Measurements from ENCODE around the gene F2R. TPM values are rescaled to one million over a fixed set of nuclear protein-coding genes. Genes with fewer than 3 reads are reported as not detected.

Gene F2R
- total and polyA plus RNA-seq, 2 experiments from 2014 or later: 15.0 to 26.0 TPM

DNA sequence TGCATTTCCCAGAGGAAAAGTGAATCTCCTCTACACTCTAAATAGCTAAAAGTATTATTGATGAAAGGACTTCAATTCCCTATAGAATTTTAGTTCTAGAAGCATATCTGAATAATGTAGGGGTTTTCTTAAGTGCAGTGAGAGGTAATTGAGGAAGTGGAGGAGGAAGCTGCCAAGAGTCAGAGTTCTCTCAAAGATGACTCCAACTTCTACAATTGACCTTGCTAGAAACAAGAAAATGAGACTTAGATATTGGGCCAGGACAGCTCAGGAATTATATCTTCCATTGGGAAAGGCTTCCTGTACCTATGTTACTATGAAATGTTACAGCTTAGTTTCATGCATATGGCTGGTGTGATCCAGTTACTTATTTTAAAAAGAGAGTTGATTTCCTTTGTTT, 10.4 kb upstream of the F2R start:
- H3K4me3 ChIP-seq: no peak overlapping the region
- H3K27ac Mint-ChIP-seq: no peak overlapping the region
- peaks cover 13% of the 10 kb centered on the region; the same call in 2 of the 3 replicates for H3K36me3 Mint-ChIP-seq (ENCODE audit: low read depth)
- H3K27me3 Mint-ChIP-seq (ENCODE audit: insufficient read depth, low read depth, poor library complexity): peaks cover 2% of the 10 kb centered on the region
- H3K79me2 ChIP-seq (replicated peaks; ENCODE audit: insufficient read depth): no peaks in the 10 kb centered on the region
- no peaks in the 10 kb centered on the region for H3K9me3 Mint-ChIP-seq
- no peaks in the 10 kb centered on the region for H3K27me3 ChIP-seq (ENCODE audit: insufficient read depth)
- H3K4me3 Mint-ChIP-seq: no peak overlapping the region
- H3K4me1 ChIP-seq (ENCODE audit: insufficient read depth): no peaks in the 10 kb centered on the region
- H3K36me3 ChIP-seq (ENCODE audit: insufficient read depth): 0 out of 2 replicates have a peak, but pooled peaks cover 6% of the 10 kb centered on the region
- H3F3A ChIP-seq (replicated peaks; ENCODE audit: low read depth): no peaks in the 10 kb centered on the region
- H2AFZ ChIP-seq: no peak overlapping the region
- H3K4me2 ChIP-seq: no peak overlapping the region
- TF ChIP-seq ZNF331 (CRISPR knock-in tag; IDR thresholded peaks at IDR 0.05; ENCODE audit: low read depth): no peak
- TF ChIP-seq, protein P1, sequence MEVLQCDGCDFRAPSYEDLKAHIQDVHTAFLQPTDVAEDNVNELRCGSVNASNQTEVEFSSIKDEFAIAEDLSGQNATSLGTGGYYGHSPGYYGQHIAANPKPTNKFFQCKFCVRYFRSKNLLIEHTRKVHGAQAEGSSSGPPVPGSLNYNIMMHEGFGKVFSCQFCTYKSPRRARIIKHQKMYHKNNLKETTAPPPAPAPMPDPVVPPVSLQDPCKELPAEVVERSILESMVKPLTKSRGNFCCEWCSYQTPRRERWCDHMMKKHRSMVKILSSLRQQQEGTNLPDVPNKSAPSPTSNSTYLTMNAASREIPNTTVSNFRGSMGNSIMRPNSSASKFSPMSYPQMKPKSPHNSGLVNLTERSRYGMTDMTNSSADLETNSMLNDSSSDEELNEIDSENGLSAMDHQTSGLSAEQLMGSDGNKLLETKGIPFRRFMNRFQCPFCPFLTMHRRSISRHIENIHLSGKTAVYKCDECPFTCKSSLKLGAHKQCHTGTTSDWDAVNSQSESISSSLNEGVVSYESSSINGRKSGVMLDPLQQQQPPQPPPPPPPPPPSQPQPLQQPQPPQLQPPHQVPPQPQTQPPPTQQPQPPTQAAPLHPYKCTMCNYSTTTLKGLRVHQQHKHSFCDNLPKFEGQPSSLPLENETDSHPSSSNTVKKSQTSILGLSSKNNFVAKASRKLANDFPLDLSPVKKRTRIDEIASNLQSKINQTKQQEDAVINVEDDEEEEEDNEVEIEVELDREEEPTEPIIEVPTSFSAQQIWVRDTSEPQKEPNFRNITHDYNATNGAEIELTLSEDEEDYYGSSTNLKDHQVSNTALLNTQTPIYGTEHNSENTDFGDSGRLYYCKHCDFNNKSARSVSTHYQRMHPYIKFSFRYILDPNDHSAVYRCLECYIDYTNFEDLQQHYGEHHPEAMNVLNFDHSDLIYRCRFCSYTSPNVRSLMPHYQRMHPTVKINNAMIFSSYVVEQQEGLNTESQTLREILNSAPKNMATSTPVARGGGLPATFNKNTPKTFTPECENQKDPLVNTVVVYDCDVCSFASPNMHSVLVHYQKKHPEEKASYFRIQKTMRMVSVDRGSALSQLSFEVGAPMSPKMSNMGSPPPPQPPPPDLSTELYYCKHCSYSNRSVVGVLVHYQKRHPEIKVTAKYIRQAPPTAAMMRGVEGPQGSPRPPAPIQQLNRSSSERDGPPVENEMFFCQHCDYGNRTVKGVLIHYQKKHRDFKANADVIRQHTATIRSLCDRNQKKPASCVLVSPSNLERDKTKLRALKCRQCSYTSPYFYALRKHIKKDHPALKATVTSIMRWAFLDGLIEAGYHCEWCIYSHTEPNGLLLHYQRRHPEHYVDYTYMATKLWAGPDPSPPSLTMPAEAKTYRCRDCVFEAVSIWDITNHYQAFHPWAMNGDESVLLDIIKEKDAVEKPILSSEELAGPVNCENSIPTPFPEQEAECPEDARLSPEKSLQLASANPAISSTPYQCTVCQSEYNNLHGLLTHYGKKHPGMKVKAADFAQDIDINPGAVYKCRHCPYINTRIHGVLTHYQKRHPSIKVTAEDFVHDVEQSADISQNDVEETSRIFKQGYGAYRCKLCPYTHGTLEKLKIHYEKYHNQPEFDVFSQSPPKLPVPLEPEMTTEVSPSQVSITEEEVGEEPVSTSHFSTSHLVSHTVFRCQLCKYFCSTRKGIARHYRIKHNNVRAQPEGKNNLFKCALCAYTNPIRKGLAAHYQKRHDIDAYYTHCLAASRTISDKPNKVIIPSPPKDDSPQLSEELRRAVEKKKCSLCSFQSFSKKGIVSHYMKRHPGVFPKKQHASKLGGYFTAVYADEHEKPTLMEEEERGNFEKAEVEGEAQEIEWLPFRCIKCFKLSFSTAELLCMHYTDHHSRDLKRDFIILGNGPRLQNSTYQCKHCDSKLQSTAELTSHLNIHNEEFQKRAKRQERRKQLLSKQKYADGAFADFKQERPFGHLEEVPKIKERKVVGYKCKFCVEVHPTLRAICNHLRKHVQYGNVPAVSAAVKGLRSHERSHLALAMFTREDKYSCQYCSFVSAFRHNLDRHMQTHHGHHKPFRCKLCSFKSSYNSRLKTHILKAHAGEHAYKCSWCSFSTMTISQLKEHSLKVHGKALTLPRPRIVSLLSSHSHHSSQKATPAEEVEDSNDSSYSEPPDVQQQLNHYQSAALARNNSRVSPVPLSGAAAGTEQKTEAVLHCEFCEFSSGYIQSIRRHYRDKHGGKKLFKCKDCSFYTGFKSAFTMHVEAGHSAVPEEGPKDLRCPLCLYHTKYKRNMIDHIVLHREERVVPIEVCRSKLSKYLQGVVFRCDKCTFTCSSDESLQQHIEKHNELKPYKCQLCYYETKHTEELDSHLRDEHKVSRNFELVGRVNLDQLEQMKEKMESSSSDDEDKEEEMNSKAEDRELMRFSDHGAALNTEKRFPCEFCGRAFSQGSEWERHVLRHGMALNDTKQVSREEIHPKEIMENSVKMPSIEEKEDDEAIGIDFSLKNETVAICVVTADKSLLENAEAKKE (CRISPR knock-in tag; IDR thresholded peaks at IDR 0.05): no peak
- no peak for TF ChIP-seq ZNF114 (CRISPR knock-in tag; IDR thresholded peaks at IDR 0.05)
- TF ChIP-seq, protein P2, sequence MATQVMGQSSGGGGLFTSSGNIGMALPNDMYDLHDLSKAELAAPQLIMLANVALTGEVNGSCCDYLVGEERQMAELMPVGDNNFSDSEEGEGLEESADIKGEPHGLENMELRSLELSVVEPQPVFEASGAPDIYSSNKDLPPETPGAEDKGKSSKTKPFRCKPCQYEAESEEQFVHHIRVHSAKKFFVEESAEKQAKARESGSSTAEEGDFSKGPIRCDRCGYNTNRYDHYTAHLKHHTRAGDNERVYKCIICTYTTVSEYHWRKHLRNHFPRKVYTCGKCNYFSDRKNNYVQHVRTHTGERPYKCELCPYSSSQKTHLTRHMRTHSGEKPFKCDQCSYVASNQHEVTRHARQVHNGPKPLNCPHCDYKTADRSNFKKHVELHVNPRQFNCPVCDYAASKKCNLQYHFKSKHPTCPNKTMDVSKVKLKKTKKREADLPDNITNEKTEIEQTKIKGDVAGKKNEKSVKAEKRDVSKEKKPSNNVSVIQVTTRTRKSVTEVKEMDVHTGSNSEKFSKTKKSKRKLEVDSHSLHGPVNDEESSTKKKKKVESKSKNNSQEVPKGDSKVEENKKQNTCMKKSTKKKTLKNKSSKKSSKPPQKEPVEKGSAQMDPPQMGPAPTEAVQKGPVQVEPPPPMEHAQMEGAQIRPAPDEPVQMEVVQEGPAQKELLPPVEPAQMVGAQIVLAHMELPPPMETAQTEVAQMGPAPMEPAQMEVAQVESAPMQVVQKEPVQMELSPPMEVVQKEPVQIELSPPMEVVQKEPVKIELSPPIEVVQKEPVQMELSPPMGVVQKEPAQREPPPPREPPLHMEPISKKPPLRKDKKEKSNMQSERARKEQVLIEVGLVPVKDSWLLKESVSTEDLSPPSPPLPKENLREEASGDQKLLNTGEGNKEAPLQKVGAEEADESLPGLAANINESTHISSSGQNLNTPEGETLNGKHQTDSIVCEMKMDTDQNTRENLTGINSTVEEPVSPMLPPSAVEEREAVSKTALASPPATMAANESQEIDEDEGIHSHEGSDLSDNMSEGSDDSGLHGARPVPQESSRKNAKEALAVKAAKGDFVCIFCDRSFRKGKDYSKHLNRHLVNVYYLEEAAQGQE (IDR thresholded peaks at IDR 0.05; ENCODE audit: unreplicated experiment): no peak
- no peak for TF ChIP-seq NANOG (IDR thresholded peaks at IDR 0.05; ENCODE audit: borderline replicate concordance)
- no peak for TF ChIP-seq EZH2 (IDR thresholded peaks at IDR 0.05; ENCODE audit: low read depth, unreplicated experiment)
- TF ChIP-seq, protein P3, sequence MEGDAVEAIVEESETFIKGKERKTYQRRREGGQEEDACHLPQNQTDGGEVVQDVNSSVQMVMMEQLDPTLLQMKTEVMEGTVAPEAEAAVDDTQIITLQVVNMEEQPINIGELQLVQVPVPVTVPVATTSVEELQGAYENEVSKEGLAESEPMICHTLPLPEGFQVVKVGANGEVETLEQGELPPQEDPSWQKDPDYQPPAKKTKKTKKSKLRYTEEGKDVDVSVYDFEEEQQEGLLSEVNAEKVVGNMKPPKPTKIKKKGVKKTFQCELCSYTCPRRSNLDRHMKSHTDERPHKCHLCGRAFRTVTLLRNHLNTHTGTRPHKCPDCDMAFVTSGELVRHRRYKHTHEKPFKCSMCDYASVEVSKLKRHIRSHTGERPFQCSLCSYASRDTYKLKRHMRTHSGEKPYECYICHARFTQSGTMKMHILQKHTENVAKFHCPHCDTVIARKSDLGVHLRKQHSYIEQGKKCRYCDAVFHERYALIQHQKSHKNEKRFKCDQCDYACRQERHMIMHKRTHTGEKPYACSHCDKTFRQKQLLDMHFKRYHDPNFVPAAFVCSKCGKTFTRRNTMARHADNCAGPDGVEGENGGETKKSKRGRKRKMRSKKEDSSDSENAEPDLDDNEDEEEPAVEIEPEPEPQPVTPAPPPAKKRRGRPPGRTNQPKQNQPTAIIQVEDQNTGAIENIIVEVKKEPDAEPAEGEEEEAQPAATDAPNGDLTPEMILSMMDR (conservative IDR thresholded peaks at IDR 0.05; ENCODE audit: low read depth in 2 of 2): no peak
- TF ChIP-seq, protein P4, sequence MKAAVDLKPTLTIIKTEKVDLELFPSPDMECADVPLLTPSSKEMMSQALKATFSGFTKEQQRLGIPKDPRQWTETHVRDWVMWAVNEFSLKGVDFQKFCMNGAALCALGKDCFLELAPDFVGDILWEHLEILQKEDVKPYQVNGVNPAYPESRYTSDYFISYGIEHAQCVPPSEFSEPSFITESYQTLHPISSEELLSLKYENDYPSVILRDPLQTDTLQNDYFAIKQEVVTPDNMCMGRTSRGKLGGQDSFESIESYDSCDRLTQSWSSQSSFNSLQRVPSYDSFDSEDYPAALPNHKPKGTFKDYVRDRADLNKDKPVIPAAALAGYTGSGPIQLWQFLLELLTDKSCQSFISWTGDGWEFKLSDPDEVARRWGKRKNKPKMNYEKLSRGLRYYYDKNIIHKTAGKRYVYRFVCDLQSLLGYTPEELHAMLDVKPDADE (IDR thresholded peaks at IDR 0.05): no peak
- no peak for TF ChIP-seq EZH2phosphoT487 (IDR thresholded peaks at IDR 0.05; ENCODE audit: unreplicated experiment)
- no peak for TF ChIP-seq POLR2AphosphoS5 (IDR thresholded peaks at IDR 0.05; ENCODE audit: low read depth)
- no peaks in the 10 kb centered on the region for H3K9me2 ChIP-seq (ENCODE audit: insufficient read depth)
- no peak for DNase-seq (ENCODE audit: low spot score)
- H3K4me1 Mint-ChIP-seq: peaks cover 6% of the 10 kb centered on the region; the same call in 1 of the 3 replicates
- H4K20me1 ChIP-seq (replicated peaks; ENCODE audit: insufficient read depth): no peaks in the 10 kb centered on the region
- H3K27ac ChIP-seq (ENCODE audit: low read depth): no peak overlapping the region
- ATAC-seq: no peak
